Amygdala (tissue), 56 donors: ENCODE measurements around the gene STAM2.

ENCODE experiments used
- DNase-seq, 56 donors: peaks; one replicate each; lab custom pipeline; 2025; lab: John Stamatoyannopoulos, UW

STAM2 gene

DNA sequence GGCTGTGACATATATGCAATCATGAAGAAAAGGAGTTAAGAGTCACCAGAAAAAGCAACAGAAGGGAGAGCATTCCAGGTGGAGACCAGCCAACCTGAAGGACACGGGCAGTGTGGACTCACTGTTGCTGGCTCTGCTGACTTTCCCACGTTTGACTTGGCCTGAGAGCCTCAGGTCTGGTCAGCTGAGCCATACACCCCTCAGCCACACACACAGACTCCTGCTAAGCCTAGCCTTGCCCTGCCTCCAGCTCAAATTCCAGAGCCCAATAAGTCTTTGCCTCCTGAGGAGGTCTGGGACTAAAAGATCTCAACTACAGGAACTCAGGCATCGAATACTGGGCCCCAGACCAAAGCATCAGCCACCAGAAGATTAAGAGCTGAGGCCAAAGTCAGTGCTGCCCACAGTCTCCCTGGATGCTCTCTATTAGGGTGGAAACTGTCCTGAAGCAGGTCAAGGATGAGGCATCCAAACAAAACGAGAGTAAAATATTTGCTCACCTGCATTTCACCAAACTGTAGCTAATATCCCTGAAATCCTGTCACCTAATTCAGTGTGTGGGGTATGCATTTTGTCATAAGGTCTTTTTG is 100.0 kb downstream of the STAM2 start:
- DNase-seq, result no peak

- DNase-seq, result no peak
These were observed 103.6 kb downstream of the STAM2 start for GRCh38 chr2:152072011-152072410.

- no peak for DNase-seq
These were observed 104.0 kb downstream of the STAM2 start for GRCh38 chr2:152071518-152071917.

GRCh38 chr2:152071092-152071491 is 104.5 kb downstream of the STAM2 start:
- DNase-seq, result no peak

GRCh38 chr2:152068226-152068625 is 107.3 kb downstream of the STAM2 start:
- no peak for DNase-seq

- no peak for DNase-seq
These were observed 107.7 kb downstream of the STAM2 start for GRCh38 chr2:152067823-152068222.
